HepG2 (cell line): ENCODE data around the gene LAMC3. TPM values are rescaled to one million over a fixed set of nuclear protein-coding genes. Genes with fewer than 3 reads are reported as not detected.
A peak's percentile ranks its signal among the peaks of the same experiment; 100 is the strongest.

ENCODE experiments used
- DDIT3 ChIP-seq: sonication (generic); formaldehyde crosslinking; IDR thresholded peaks from 2 replicates; pipeline ENCODE4 v1.4.0; 2020; ENCODE audit warnings: mild to moderate bottlenecking, missing genetic modification reagents
- FOXK2 ChIP-seq: fragments of 450-650 bp; IDR thresholded peaks from 2 replicates; pipeline ENCODE4 v1.6.1; 2016
- FOXM1 ChIP-seq: sonication (generic); formaldehyde crosslinking; IDR thresholded peaks from 2 replicates; pipeline ENCODE4 v1.5.0; 2020; ENCODE audit warnings: missing genetic modification reagents
- GATAD2A ChIP-seq: IDR thresholded peaks from 2 replicates; pipeline ENCODE4 v1.6.1; 2016
- PRDM15 ChIP-seq: sonication (generic); formaldehyde crosslinking; IDR thresholded peaks from 2 replicates; pipeline ENCODE4 v1.4.0; 2020; ENCODE audit warnings: missing genetic modification reagents
- SOX5 ChIP-seq: IDR thresholded peaks from 2 replicates; pipeline ENCODE4 v1.6.1; 2016; ENCODE audit warnings: borderline replicate concordance
- STAT6 ChIP-seq: sonication (generic); formaldehyde crosslinking; IDR thresholded peaks from 2 replicates; pipeline ENCODE4 v1.4.0; 2020; ENCODE audit warnings: missing genetic modification reagents, mild to moderate bottlenecking, borderline replicate concordance
- ZNF256 ChIP-seq: sonication (generic); formaldehyde crosslinking; conservative IDR thresholded peaks from 2 replicates; pipeline ENCODE4 v1.4.0; 2020; ENCODE audit warnings: missing genetic modification reagents
- ZNF501 ChIP-seq: sonication (generic); formaldehyde crosslinking; IDR thresholded peaks from 2 replicates; pipeline ENCODE4 v1.5.1; 2020; ENCODE audit warnings: mild to moderate bottlenecking, moderate library complexity, missing genetic modification reagents
- ZNF850 ChIP-seq: sonication (generic); formaldehyde crosslinking; conservative IDR thresholded peaks from 2 replicates; pipeline ENCODE4 v1.9.0; 2021; ENCODE audit warnings: mild to moderate bottlenecking, missing genetic modification reagents
- polyA plus RNA-seq, 8 experiments: library from polyadenylated mRNA; depleted of rRNA in 3 of 8; stranded (reverse) in 7 of 8; unstranded in 1 of 8; fragments of >200 nt; fragmentation: Illumina TruSeq in 4 of 8; extraction: Trizol in 4 of 8; gene quantifications; 2 replicates each; pipeline versions ENCODE4 v1.2.1 to v1.2.3, GENCODE V29; 2011 to 2016; ENCODE audit warnings: low read depth in 4 of 8, missing spikeins in 1 of 8, mixed read lengths in 1 of 8; ENCODE audit not compliant: insufficient read depth in 1 of 8
- total RNA-seq, 5 experiments: library from RNA; depleted of rRNA; stranded (reverse); fragments of >200 nt; fragmentation: Illumina TruSeq; extraction: Trizol; gene quantifications; 2 replicates each; pipeline ENCODE4 v1.2.3, GENCODE V29; 2016; ENCODE audit warnings: low read depth in 1 of 5
- TF ChIP-seq, protein P1 (sequence below): sonication (generic); formaldehyde crosslinking; IDR thresholded peaks from 2 replicates; pipeline ENCODE4 v1.4.0; 2020; ENCODE audit warnings: missing genetic modification reagents, borderline replicate concordance
- TF ChIP-seq, protein P2 (sequence below): sonication (generic); formaldehyde crosslinking; IDR thresholded peaks from 2 replicates; pipeline ENCODE4 v1.4.0; 2020; ENCODE audit warnings: mild to moderate bottlenecking, missing genetic modification reagents, borderline replicate concordance
- TF ChIP-seq, protein P3 (sequence below): sonication (generic); formaldehyde crosslinking; IDR thresholded peaks from 2 replicates; pipeline ENCODE4 v1.9.0; 2021; ENCODE audit warnings: missing genetic modification reagents, borderline replicate concordance

Gene LAMC3
- total and polyA plus RNA-seq, 2 of the 13 experiments (the other 11 are each of a cell fraction or from before 2014, with no cell fraction given), result 0.07 to 0.57 TPM

- TF ChIP-seq, protein P1, sequence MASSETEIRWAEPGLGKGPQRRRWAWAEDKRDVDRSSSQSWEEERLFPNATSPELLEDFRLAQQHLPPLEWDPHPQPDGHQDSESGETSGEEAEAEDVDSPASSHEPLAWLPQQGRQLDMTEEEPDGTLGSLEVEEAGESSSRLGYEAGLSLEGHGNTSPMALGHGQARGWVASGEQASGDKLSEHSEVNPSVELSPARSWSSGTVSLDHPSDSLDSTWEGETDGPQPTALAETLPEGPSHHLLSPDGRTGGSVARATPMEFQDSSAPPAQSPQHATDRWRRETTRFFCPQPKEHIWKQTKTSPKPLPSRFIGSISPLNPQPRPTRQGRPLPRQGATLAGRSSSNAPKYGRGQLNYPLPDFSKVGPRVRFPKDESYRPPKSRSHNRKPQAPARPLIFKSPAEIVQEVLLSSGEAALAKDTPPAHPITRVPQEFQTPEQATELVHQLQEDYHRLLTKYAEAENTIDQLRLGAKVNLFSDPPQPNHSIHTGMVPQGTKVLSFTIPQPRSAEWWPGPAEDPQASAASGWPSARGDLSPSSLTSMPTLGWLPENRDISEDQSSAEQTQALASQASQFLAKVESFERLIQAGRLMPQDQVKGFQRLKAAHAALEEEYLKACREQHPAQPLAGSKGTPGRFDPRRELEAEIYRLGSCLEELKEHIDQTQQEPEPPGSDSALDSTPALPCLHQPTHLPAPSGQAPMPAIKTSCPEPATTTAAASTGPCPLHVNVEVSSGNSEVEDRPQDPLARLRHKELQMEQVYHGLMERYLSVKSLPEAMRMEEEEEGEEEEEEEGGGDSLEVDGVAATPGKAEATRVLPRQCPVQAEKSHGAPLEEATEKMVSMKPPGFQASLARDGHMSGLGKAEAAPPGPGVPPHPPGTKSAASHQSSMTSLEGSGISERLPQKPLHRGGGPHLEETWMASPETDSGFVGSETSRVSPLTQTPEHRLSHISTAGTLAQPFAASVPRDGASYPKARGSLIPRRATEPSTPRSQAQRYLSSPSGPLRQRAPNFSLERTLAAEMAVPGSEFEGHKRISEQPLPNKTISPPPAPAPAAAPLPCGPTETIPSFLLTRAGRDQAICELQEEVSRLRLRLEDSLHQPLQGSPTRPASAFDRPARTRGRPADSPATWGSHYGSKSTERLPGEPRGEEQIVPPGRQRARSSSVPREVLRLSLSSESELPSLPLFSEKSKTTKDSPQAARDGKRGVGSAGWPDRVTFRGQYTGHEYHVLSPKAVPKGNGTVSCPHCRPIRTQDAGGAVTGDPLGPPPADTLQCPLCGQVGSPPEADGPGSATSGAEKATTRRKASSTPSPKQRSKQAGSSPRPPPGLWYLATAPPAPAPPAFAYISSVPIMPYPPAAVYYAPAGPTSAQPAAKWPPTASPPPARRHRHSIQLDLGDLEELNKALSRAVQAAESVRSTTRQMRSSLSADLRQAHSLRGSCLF, result no peak
- TF ChIP-seq FOXM1, result no peak
- TF ChIP-seq, protein P2, sequence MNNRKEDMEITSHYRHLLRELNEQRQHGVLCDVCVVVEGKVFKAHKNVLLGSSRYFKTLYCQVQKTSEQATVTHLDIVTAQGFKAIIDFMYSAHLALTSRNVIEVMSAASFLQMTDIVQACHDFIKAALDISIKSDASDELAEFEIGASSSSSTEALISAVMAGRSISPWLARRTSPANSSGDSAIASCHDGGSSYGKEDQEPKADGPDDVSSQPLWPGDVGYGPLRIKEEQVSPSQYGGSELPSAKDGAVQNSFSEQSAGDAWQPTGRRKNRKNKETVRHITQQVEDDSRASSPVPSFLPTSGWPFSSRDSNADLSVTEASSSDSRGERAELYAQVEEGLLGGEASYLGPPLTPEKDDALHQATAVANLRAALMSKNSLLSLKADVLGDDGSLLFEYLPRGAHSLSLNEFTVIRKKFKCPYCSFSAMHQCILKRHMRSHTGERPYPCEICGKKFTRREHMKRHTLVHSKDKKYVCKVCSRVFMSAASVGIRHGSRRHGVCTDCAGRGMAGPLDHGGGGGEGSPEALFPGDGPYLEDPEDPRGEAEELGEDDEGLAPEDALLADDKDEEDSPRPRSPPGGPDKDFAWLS (CRISPR knock-in tag), result no peak
- TF ChIP-seq STAT6 (CRISPR knock-in tag), result no peak
- TF ChIP-seq SOX5, result no peak
- TF ChIP-seq, protein P3, sequence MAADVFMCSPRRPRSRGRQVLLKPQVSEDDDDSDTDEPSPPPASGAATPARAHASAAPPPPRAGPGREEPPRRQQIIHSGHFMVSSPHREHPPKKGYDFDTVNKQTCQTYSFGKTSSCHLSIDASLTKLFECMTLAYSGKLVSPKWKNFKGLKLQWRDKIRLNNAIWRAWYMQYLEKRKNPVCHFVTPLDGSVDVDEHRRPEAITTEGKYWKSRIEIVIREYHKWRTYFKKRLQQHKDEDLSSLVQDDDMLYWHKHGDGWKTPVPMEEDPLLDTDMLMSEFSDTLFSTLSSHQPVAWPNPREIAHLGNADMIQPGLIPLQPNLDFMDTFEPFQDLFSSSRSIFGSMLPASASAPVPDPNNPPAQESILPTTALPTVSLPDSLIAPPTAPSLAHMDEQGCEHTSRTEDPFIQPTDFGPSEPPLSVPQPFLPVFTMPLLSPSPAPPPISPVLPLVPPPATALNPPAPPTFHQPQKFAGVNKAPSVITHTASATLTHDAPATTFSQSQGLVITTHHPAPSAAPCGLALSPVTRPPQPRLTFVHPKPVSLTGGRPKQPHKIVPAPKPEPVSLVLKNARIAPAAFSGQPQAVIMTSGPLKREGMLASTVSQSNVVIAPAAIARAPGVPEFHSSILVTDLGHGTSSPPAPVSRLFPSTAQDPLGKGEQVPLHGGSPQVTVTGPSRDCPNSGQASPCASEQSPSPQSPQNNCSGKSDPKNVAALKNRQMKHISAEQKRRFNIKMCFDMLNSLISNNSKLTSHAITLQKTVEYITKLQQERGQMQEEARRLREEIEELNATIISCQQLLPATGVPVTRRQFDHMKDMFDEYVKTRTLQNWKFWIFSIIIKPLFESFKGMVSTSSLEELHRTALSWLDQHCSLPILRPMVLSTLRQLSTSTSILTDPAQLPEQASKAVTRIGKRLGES, result no peak
- TF ChIP-seq GATAD2A (CRISPR knock-in tag), result peak; percentile 54; the same call in 1 of the 2 replicates
- no peak for TF ChIP-seq PRDM15 (CRISPR knock-in tag)
- TF ChIP-seq FOXK2, result no peak
- no peak for TF ChIP-seq DDIT3 (CRISPR knock-in tag)
- no peak for TF ChIP-seq ZNF256 (CRISPR knock-in tag)
- no peak for TF ChIP-seq ZNF501
- no peak for TF ChIP-seq ZNF850 (CRISPR knock-in tag)
Observed at GRCh38 chr9:131122158-131122557, 113.2 kb downstream of the LAMC3 start (continued).
